KG1 (cell line): ENCODE results near the gene RAPGEF6.
"Not testable (repeated sequence)": the region's sequence is repeated elsewhere in the genome, so short reads cannot be mapped to it uniquely, and the experiment has no call there.

Experiments
- DNase-seq: peaks from one replicate; lab custom pipeline; 2025; lab: John Stamatoyannopoulos, UW

The RAPGEF6 gene

GRCh38 chr5:131387255-131387654 lies 247.8 kb downstream of the RAPGEF6 start:
- no peak for DNase-seq

- no peak for DNase-seq
These were observed 248.2 kb downstream of the RAPGEF6 start for GRCh38 chr5:131386779-131387178.

GRCh38 chr5:131386124-131386523 lies 248.9 kb downstream of the RAPGEF6 start:
- DNase-seq, result no peak

- DNase-seq, result no peak
These were observed 250.3 kb downstream of the RAPGEF6 start for GRCh38 chr5:131384616-131385214.

- no peak for DNase-seq
These were observed 250.9 kb downstream of the RAPGEF6 start for GRCh38 chr5:131384173-131384572.

- no peak for DNase-seq
These were observed 252.3 kb downstream of the RAPGEF6 start for GRCh38 chr5:131382407-131383395.

- DNase-seq, result no peak
These were observed 253.3 kb downstream of the RAPGEF6 start for GRCh38 chr5:131381777-131382176.

GRCh38 chr5:131381021-131381420 lies 254.0 kb downstream of the RAPGEF6 start:
- DNase-seq, result no peak

GRCh38 chr5:131380238-131380637 lies 254.8 kb downstream of the RAPGEF6 start:
- not testable (repeated sequence) for DNase-seq

GRCh38 chr5:131379723-131380122 lies 255.3 kb downstream of the RAPGEF6 start:
- DNase-seq, result no peak

GRCh38 chr5:131378721-131379541 lies 256.1 kb downstream of the RAPGEF6 start:
- DNase-seq, result no peak

GRCh38 chr5:131377785-131378325 lies 257.2 kb downstream of the RAPGEF6 start:
- DNase-seq, result no peak

- no peak for DNase-seq
These were observed 257.7 kb downstream of the RAPGEF6 start for GRCh38 chr5:131377346-131377745.

GRCh38 chr5:131375351-131375750 lies 259.7 kb downstream of the RAPGEF6 start:
- no peak for DNase-seq
